DOHH2 (cell line): ENCODE data around the gene ORC1.

Source experiments
- H3F3A ChIP-seq: fragments of 200-600 bp; sonication (generic), shearing (Covaris generic); 2 replicates; pipeline ENCODE4 v1.6.0; 2016; ENCODE audit warnings: antibody characterized with exemption, mild to moderate bottlenecking; ENCODE audit not compliant: control insufficient read depth, insufficient read depth
- H3K27ac ChIP-seq: fragments of 200-600 bp; sonication (generic); 2 replicates; pipeline ENCODE4 v1.5.1; 2014; ENCODE audit warnings: low read depth, mild to moderate bottlenecking, low read length, moderate library complexity
- H3K27me3 ChIP-seq: fragments of 200-600 bp; sonication (generic); 2 replicates; pipeline ENCODE4 v1.6.1; 2014; ENCODE audit warnings: mild to moderate bottlenecking, low read length, mixed read lengths; ENCODE audit not compliant: control insufficient read depth
- H3K36me3 ChIP-seq: fragments of 200-600 bp; sonication (generic); 2 replicates; pipeline ENCODE4 v1.6.1; 2014; ENCODE audit warnings: mild to moderate bottlenecking, low read length, moderate library complexity, mixed read lengths; ENCODE audit not compliant: control insufficient read depth
- H3K4me1 ChIP-seq: fragments of 200-600 bp; sonication (generic); 2 replicates; pipeline ENCODE4 v1.6.1; 2014; ENCODE audit warnings: mild to moderate bottlenecking, low read length, mixed read lengths; ENCODE audit not compliant: control insufficient read depth
- H3K4me2 ChIP-seq: fragments of 200-600 bp; sonication (generic); 2 replicates; pipeline ENCODE4 v1.6.0; 2014; ENCODE audit warnings: mild to moderate bottlenecking, low read length, moderate library complexity
- H3K4me3 ChIP-seq: fragments of 200-600 bp; sonication (generic); 2 replicates; pipeline ENCODE4 v1.5.1; 2014; ENCODE audit warnings: mild to moderate bottlenecking, low read length, mixed read lengths
- H3K79me2 ChIP-seq: fragments of 200-600 bp; sonication (generic); 2 replicates; pipeline ENCODE4 v1.6.1; 2014; ENCODE audit warnings: mild to moderate bottlenecking, low read length, mixed read lengths; ENCODE audit not compliant: control insufficient read depth
- H3K9me2 ChIP-seq: fragments of 200-600 bp; sonication (generic); replicated peaks from 2 replicates; pipeline ENCODE4 v1.6.1; 2014; ENCODE audit warnings: mild to moderate bottlenecking, low read length, mixed read lengths; ENCODE audit not compliant: control insufficient read depth
- H3K9me3 ChIP-seq: fragments of 200-600 bp; sonication (generic); 2 replicates; pipeline ENCODE4 v1.6.1; 2014; ENCODE audit warnings: antibody characterized with exemption, low read length, mixed read lengths; ENCODE audit not compliant: control insufficient read depth, insufficient read depth
- H4K20me1 ChIP-seq: fragments of 200-600 bp; sonication (generic); 2 replicates; pipeline ENCODE4 v1.6.0; 2014; ENCODE audit warnings: low read depth, mild to moderate bottlenecking, antibody characterized with exemption, low read length, moderate library complexity; ENCODE audit not compliant: control insufficient read depth, insufficient read depth
- CTCF ChIP-seq: fragments of 200-600 bp; sonication (generic); IDR thresholded peaks from one replicate; pipeline ENCODE4 v1.5.1; 2014; ENCODE audit warnings: antibody characterized with exemption, mild to moderate bottlenecking, low read depth, low read length; ENCODE audit not compliant: poor library complexity, severe bottlenecking
- EZH2phosphoT487 ChIP-seq: fragments of 200-600 bp; sonication (generic); IDR thresholded peaks from 2 replicates; pipeline ENCODE4 v1.6.1; 2017; ENCODE audit warnings: borderline replicate concordance, mild to moderate bottlenecking, antibody characterized with exemption, low read length, moderate library complexity, mixed read lengths

The ORC1 gene

GRCh38 chr1:52334906-52335528, 69.2 kb downstream of the ORC1 start:
- Histone ChIP-seq H3K9me3 (no peaks in the 10 kb centered on the region), H3K36me3 (no peaks in the 10 kb centered on the region), H3F3A (no peaks in the 10 kb centered on the region), H3K9me2 (no peaks in the 10 kb centered on the region), H4K20me1 (no peaks in the 10 kb centered on the region), H3K4me1 (no peaks in the 10 kb centered on the region), H3K27ac (no peak overlapping the region), H3K4me2 (no peak overlapping the region), H3K27me3 (no peaks in the 10 kb centered on the region), H3K79me2 (no peaks in the 10 kb centered on the region), H3K4me3 (no peak overlapping the region)
- TF ChIP-seq EZH2phosphoT487, result no peak

- Histone ChIP-seq H3K27me3 (no peaks in the 10 kb centered on the region), H4K20me1 (no peaks in the 10 kb centered on the region), H3K4me2 (no peak overlapping the region), H3K4me1 (no peaks in the 10 kb centered on the region), H3K27ac (no peak overlapping the region), H3K9me3 (no peaks in the 10 kb centered on the region), H3K36me3 (no peaks in the 10 kb centered on the region), H3K79me2 (no peaks in the 10 kb centered on the region), H3K4me3 (no peak overlapping the region), H3K9me2 (no peaks in the 10 kb centered on the region), H3F3A (no peaks in the 10 kb centered on the region)
- TF ChIP-seq EZH2phosphoT487, result no peak
- no peak for TF ChIP-seq CTCF
Observed at GRCh38 chr1:52332411-52332810, 71.8 kb downstream of the ORC1 start.

- Histone ChIP-seq H3K9me2 (no peaks in the 10 kb centered on the region), H3K4me1 (no peaks in the 10 kb centered on the region), H3K79me2 (no peaks in the 10 kb centered on the region), H3K36me3 (no peaks in the 10 kb centered on the region), H3K4me2 (no peak overlapping the region), H3K27me3 (no peaks in the 10 kb centered on the region), H4K20me1 (no peaks in the 10 kb centered on the region), H3F3A (no peaks in the 10 kb centered on the region), H3K27ac (no peak overlapping the region), H3K9me3 (no peaks in the 10 kb centered on the region), H3K4me3 (no peak overlapping the region)
- TF ChIP-seq EZH2phosphoT487, result no peak
- TF ChIP-seq CTCF, result no peak
Observed at GRCh38 chr1:52328615-52329014, 75.6 kb downstream of the ORC1 start.

GRCh38 chr1:52325786-52326185, 78.4 kb downstream of the ORC1 start:
- Histone ChIP-seq H3K79me2 (no peaks in the 10 kb centered on the region), H3K27me3 (no peaks in the 10 kb centered on the region), H3K9me2 (no peaks in the 10 kb centered on the region), H3F3A (no peaks in the 10 kb centered on the region), H3K4me3 (no peak overlapping the region), H3K4me1 (no peaks in the 10 kb centered on the region), H4K20me1 (no peaks in the 10 kb centered on the region), H3K27ac (no peak overlapping the region), H3K9me3 (no peaks in the 10 kb centered on the region), H3K36me3 (no peaks in the 10 kb centered on the region), H3K4me2 (no peak overlapping the region)
- TF ChIP-seq CTCF (no peak), EZH2phosphoT487 (no peak)
